ENCODE measurements around the gene BRCA1.

BRCA1 gene

GRCh38 chr17:43018932-43019331, 106.2 kb downstream of the BRCA1 start:
- TF ChIP-seq REST (IDR thresholded peaks at IDR 0.05; ENCODE audit: insufficient replicate concordance, low read depth) (no peak), GABPA (IDR thresholded peaks at IDR 0.05; ENCODE audit: low read depth) (no peak), POLR2AphosphoS5 (IDR thresholded peaks at IDR 0.05; ENCODE audit: low read depth) (no peak; the same call in 1 of the 2 replicates)
- TF ChIP-seq, protein P1, sequence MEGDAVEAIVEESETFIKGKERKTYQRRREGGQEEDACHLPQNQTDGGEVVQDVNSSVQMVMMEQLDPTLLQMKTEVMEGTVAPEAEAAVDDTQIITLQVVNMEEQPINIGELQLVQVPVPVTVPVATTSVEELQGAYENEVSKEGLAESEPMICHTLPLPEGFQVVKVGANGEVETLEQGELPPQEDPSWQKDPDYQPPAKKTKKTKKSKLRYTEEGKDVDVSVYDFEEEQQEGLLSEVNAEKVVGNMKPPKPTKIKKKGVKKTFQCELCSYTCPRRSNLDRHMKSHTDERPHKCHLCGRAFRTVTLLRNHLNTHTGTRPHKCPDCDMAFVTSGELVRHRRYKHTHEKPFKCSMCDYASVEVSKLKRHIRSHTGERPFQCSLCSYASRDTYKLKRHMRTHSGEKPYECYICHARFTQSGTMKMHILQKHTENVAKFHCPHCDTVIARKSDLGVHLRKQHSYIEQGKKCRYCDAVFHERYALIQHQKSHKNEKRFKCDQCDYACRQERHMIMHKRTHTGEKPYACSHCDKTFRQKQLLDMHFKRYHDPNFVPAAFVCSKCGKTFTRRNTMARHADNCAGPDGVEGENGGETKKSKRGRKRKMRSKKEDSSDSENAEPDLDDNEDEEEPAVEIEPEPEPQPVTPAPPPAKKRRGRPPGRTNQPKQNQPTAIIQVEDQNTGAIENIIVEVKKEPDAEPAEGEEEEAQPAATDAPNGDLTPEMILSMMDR (IDR thresholded peaks at IDR 0.05; ENCODE audit: insufficient read depth, low read length), result no peak
- Histone ChIP-seq H3K4me3 (replicated peaks; ENCODE audit: insufficient read depth, low read length) (no peak overlapping the region; the same call in 1 of the 2 replicates), H3K27me3 (ENCODE audit: insufficient read depth, poor library complexity, severe bottlenecking) (no peaks in the 10 kb centered on the region), H3K27ac (replicated peaks) (peak overlapping the region; percentile 93)
- DNase-seq (ENCODE audit: low read depth in 1 of 2, low spot score in 1 of 2), result peak; percentile 80 to 94

DNA sequence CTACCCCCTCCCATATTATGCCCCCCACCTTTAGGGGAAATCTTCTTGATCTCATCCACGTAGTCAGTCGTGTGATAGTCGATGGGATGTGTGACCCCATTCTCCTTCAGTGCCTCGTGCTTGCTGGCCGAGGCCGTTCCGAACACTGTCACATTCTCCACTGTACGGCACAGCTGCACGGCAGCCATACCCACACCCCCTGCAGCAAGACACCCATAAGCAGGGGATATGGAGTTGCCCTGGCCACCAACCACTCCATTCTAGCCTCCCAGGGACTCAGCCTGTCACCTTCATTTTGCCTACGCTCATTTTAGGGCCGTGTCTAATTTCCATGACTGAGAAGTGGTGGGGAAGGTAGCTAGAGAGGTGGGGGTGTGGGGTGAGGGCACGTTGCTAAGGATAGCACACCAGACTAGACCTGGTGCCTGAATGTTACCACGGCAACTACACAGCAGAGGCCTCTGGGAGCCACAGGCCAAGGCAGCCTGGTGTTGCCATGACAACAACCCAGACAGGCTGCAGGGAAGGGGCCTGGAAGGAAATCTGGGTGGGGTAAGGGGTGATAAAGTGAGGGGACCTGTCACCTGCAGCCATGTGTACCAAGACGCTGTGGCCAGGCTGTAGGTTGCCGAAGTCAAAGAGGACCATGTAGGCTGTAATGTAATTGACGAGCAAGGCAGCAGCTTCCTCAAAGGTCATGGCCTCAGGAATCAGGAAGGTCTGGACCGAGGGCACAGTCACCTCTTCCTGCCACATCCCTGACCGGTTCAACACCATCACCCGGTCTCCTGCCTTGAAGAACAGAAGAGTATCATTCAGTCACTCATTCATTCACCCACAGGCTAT, 106.9 kb downstream of the BRCA1 start:
- peak; percentile 37; the same call in 1 of the 2 replicates for TF ChIP-seq POLR2AphosphoS5 (IDR thresholded peaks at IDR 0.05; ENCODE audit: low read depth)
- no peak for TF ChIP-seq REST (IDR thresholded peaks at IDR 0.05; ENCODE audit: insufficient replicate concordance, low read depth)
- TF ChIP-seq SPI1 (IDR thresholded peaks at IDR 0.05; ENCODE audit: borderline replicate concordance, low read depth), result no peak
- TF ChIP-seq, protein P1 (IDR thresholded peaks at IDR 0.05; ENCODE audit: insufficient read depth, low read length), result no peak
- no peak for TF ChIP-seq GABPA (IDR thresholded peaks at IDR 0.05; ENCODE audit: low read depth)
- Histone ChIP-seq H3K27me3 (ENCODE audit: insufficient read depth, poor library complexity, severe bottlenecking) (no peaks in the 10 kb centered on the region), H3K27ac (replicated peaks) (peak overlapping the region; percentile 93), H3K4me3 (replicated peaks; ENCODE audit: insufficient read depth, low read length) (no peak overlapping the region; the same call in 1 of the 2 replicates)
- peak in 1 of 2 experiments; percentile 55 for DNase-seq (ENCODE audit: low read depth in 1 of 2, low spot score in 1 of 2)

GRCh38 chr17:43016216-43016615, 108.9 kb downstream of the BRCA1 start:
- Histone ChIP-seq H3K4me3 (replicated peaks; ENCODE audit: insufficient read depth, low read length) (no peak overlapping the region), H3K27ac (replicated peaks) (peak overlapping the region; percentile 71), H3K27me3 (ENCODE audit: insufficient read depth, poor library complexity, severe bottlenecking) (no peaks in the 10 kb centered on the region)
- TF ChIP-seq SPI1 (IDR thresholded peaks at IDR 0.05; ENCODE audit: borderline replicate concordance, low read depth), result no peak
- no peak for TF ChIP-seq REST (IDR thresholded peaks at IDR 0.05; ENCODE audit: insufficient replicate concordance, low read depth)
- TF ChIP-seq GABPA (IDR thresholded peaks at IDR 0.05; ENCODE audit: low read depth), result no peak
- TF ChIP-seq POLR2AphosphoS5 (IDR thresholded peaks at IDR 0.05; ENCODE audit: low read depth), result no peak
- TF ChIP-seq, protein P1 (IDR thresholded peaks at IDR 0.05; ENCODE audit: insufficient read depth, low read length), result no peak
- no peak for DNase-seq (ENCODE audit: low read depth in 1 of 2, low spot score in 1 of 2)
